Suprapubic skin (tissue), 4 donors: Measurements from ENCODE around the gene CHRNA4. TPM values are rescaled to one million over a fixed set of nuclear protein-coding genes. Genes with fewer than 3 reads are reported as not detected.

Source experiments
- DNase-seq, 2 donors: peaks; one replicate each; pipeline ENCODE4 v3.0.0-alpha.2; 2019; ENCODE audit warnings: low spot score in 2 of 2
- H3K27ac ChIP-seq: fragments of 200-600 bp; sonication (generic); one replicate; pipeline ENCODE4 v1.5.1; 2019
- H3K27me3 ChIP-seq: fragments of 200-600 bp; sonication (generic); one replicate; pipeline ENCODE4 v1.5.1; 2019
- H3K36me3 ChIP-seq: fragments of 200-600 bp; sonication (generic); one replicate; pipeline ENCODE4 v1.5.1; 2019
- H3K4me1 ChIP-seq: fragments of 200-600 bp; sonication (generic); one replicate; pipeline ENCODE4 v1.5.1; 2019
- H3K4me3 ChIP-seq: fragments of 200-600 bp; sonication (generic); one replicate; pipeline ENCODE4 v1.5.1; 2019; ENCODE audit warnings: mild to moderate bottlenecking
- H3K9me3 ChIP-seq: fragments of 200-600 bp; sonication (generic); one replicate; pipeline ENCODE4 v1.5.1; 2019
- CTCF ChIP-seq, 2 donors: fragments of 200-600 bp in 1 of 2; fragments of 450-650 bp in 1 of 2; sonication (generic) in 1 of 2; IDR thresholded peaks; one replicate each; pipeline ENCODE4 v1.5.1; 2016 to 2019; ENCODE audit warnings: antibody characterized with exemption in 2 of 2, mild to moderate bottlenecking in 1 of 2, moderate library complexity in 1 of 2
- EP300 ChIP-seq: sonication (generic); formaldehyde crosslinking; IDR thresholded peaks from one replicate; pipeline ENCODE4 v1.6.1; 2017; ENCODE audit warnings: antibody characterized with exemption
- POLR2A ChIP-seq, 2 donors: fragments of 450-650 bp; IDR thresholded peaks; one replicate each; pipeline ENCODE4 v1.6.1; 2017; ENCODE audit warnings: antibody characterized with exemption in 2 of 2, mild to moderate bottlenecking in 2 of 2, moderate library complexity in 2 of 2
- POLR2AphosphoS5 ChIP-seq, 3 donors: sonication (generic); formaldehyde crosslinking; IDR thresholded peaks; one replicate each; pipeline ENCODE4 v1.6.1; 2017; ENCODE audit warnings: antibody characterized with exemption in 3 of 3
- WGBS: methylation state at CpG from one replicate; pipeline ENCODE4 v1.1.5; 2018; 5-methylcytosine and 5-hydroxymethylcytosine counted together
- total RNA-seq, 4 donors: library from RNA; depleted of rRNA; stranded (reverse); fragments of >200 nt; gene quantifications; one replicate each; pipeline ENCODE4 v1.1.0, GENCODE V29; 2016

The CHRNA4 gene
- total RNA-seq, 4 donors from 2014 or later, result not detected

DNA sequence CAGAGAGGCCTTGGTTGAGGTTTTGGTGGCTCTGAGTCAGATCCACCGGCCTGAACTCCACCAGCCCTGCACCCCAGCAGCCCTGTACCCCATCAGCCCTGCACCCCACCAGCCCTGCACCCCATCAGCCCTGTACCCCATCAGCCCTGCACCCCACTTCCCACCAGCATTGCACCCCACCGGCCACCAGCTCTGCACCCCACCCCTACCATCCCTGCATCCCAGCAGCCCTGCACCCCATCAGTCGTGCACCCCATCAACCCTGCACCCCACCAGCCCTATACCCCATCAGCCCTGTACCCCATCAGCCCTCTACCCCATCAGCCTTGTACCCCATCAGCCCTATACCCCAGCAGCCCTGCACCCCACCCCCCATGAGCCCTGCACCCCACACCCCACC, 14.3 kb upstream of the CHRNA4 start:
- Histone ChIP-seq H3K4me1 (no peaks in the 10 kb centered on the region), H3K4me3 (no peak overlapping the region), H3K36me3 (no peaks in the 10 kb centered on the region), H3K27me3 (peaks cover 98% of the 10 kb centered on the region), H3K27ac (no peak overlapping the region), H3K9me3 (no peaks in the 10 kb centered on the region)
- no peak for DNase-seq
- WGBS, result 90% methylated on average over 3 of the region's 3 CpGs
- no peak for TF ChIP-seq POLR2A (IDR thresholded peaks at IDR 0.05)
- TF ChIP-seq EP300, result no peak
- TF ChIP-seq POLR2AphosphoS5 (IDR thresholded peaks at IDR 0.05), result no peak
- no peak for TF ChIP-seq CTCF (IDR thresholded peaks at IDR 0.05)

DNA sequence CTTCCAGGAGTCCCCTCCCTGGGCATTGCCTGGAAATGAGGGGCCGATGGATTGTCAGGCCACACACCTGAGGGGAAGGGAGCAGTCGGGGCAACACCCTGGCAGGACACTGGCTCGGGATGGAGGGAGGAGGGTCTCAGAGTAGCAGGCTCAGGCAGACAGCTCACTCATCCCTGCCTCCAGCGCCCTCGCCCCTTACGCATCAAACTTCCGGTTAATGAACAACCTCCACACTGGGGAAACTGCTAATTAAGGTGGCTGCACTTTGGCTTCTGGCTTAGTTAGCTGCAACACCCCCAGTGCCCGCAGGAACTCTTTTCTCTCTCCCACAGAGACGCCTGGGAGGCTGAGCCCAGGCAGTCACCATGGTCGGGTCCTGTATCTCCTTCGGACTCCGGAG, 13.4 kb upstream of the CHRNA4 start:
- TF ChIP-seq POLR2AphosphoS5 (IDR thresholded peaks at IDR 0.05) (no peak), CTCF (IDR thresholded peaks at IDR 0.05) (no peak), EP300 (no peak), POLR2A (IDR thresholded peaks at IDR 0.05) (no peak)
- WGBS, result 71% methylated on average over 7 of the region's 12 CpGs
- no peak overlapping the region for H3K4me3 ChIP-seq
- H3K27ac ChIP-seq, result no peak overlapping the region
- H3K9me3 ChIP-seq, result no peaks in the 10 kb centered on the region
- no peaks in the 10 kb centered on the region for H3K36me3 ChIP-seq
- H3K4me1 ChIP-seq, result no peaks in the 10 kb centered on the region
- H3K27me3 ChIP-seq, result peaks cover 97% of the 10 kb centered on the region
- no peak for DNase-seq

DNA sequence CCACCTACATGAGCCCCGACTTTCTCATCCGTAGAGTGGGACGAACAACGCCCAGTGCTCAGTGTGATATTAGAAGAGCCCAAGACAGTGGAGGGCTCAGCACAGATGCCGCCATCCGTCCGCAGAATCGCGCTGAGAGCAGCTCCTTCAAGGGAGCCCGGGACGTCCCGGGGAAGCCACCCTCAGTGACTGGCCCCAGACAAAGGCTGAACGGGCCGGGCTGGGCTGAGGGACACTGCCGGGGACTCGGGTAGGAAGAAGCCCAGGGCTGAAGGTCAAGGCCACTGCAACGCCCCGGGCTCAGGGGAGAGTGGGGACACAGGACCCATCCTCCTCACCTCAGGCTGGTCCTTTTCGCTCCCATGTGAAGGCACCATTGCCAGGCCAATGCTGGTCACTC, 12.8 kb upstream of the CHRNA4 start:
- no peak for DNase-seq
- no peak overlapping the region for H3K27ac ChIP-seq
- H3K36me3 ChIP-seq, result no peaks in the 10 kb centered on the region
- peaks cover 92% of the 10 kb centered on the region for H3K27me3 ChIP-seq
- H3K9me3 ChIP-seq, result no peaks in the 10 kb centered on the region
- H3K4me1 ChIP-seq, result no peaks in the 10 kb centered on the region
- TF ChIP-seq POLR2AphosphoS5 (IDR thresholded peaks at IDR 0.05) (no peak), EP300 (no peak), POLR2A (IDR thresholded peaks at IDR 0.05) (no peak), CTCF (IDR thresholded peaks at IDR 0.05) (no peak)
- 80% methylated on average over 16 of the region's 19 CpGs for WGBS
- H3K4me3 ChIP-seq, result no peak overlapping the region

GRCh38 chr20:63372971-63373885, 12.1 kb upstream of the CHRNA4 start:
- no peak overlapping the region for H3K27ac ChIP-seq
- DNase-seq, result no peak
- no peak for TF ChIP-seq POLR2A (IDR thresholded peaks at IDR 0.05)
- TF ChIP-seq POLR2AphosphoS5 (IDR thresholded peaks at IDR 0.05), result no peak
- no peak for TF ChIP-seq EP300
- no peak for TF ChIP-seq CTCF (IDR thresholded peaks at IDR 0.05)
- no peak overlapping the region for H3K4me3 ChIP-seq
- H3K9me3 ChIP-seq, result no peaks in the 10 kb centered on the region
- 68% methylated on average over 20 of the region's 34 CpGs for WGBS
- peaks cover 88% of the 10 kb centered on the region for H3K27me3 ChIP-seq
- H3K4me1 ChIP-seq, result no peaks in the 10 kb centered on the region
- no peaks in the 10 kb centered on the region for H3K36me3 ChIP-seq

DNA sequence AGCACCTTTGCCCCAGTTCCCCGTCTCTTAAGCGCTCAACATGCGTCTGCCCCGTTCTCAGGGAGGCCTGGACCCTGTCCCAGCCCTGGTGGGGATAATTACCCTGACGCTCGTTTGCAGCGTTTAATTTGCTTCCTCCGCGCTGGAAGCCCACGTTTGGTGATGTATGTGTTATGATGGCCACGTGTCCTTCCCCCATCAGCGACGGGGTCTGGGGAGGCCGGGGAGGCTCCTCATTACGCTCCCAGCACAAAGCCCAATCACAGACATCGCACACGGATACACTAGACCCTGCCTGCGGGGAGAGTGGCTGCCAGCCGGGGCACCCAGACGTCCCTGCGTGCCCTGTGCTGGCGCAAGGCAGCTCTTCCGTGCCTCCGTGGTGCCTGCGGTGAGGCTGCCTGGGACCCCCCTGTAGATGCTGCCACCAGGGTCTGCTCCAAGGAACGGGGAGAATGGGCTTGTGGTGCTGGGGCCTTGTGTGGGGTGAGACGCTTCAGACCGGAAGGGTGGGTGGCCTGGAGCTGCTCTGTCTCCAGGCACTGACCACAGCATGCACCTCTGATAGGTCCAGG, 10.2 kb upstream of the CHRNA4 start:
- no peak for TF ChIP-seq EP300
- no peak for TF ChIP-seq CTCF (IDR thresholded peaks at IDR 0.05)
- TF ChIP-seq POLR2A (IDR thresholded peaks at IDR 0.05), result no peak
- TF ChIP-seq POLR2AphosphoS5 (IDR thresholded peaks at IDR 0.05), result no peak
- no peak for DNase-seq
- no peak overlapping the region for H3K27ac ChIP-seq
- WGBS, result 59% methylated on average over 21 of the region's 28 CpGs
- no peaks in the 10 kb centered on the region for H3K4me1 ChIP-seq
- H3K9me3 ChIP-seq, result no peaks in the 10 kb centered on the region
- H3K4me3 ChIP-seq, result no peak overlapping the region
- peaks cover 87% of the 10 kb centered on the region for H3K27me3 ChIP-seq
- no peaks in the 10 kb centered on the region for H3K36me3 ChIP-seq
